Measurements from ENCODE around the gene HMGB3. TPM values are rescaled to one million over a fixed set of nuclear protein-coding genes. Genes with fewer than 3 reads are reported as not detected.

The HMGB3 gene
- total and polyA plus RNA-seq, 7 donors: 2.5 to 46.4 (median 3.9) TPM

- intact Hi-C loops (cut with DNase I): no loop called here
- 51 to 70% methylated on average over 6 of the region's 6 CpGs for WGBS, 2 donors
- peaks cover 0 to 6% (median 0%) of the 10 kb centered on the region in 4 donors for H3K9me3 ChIP-seq
- no peak for DNase-seq
- H3K4me3 ChIP-seq: no peak overlapping the region
- no peak overlapping the region for H3K27ac ChIP-seq
- H3K4me1 ChIP-seq: peaks cover 0 to 9% (median 3%) of the 10 kb centered on the region in 4 donors
- no peaks in the 10 kb centered on the region for H3K27me3 ChIP-seq
- no peak for TF ChIP-seq EP300 (IDR thresholded peaks at IDR 0.05)
- TF ChIP-seq CTCF (IDR thresholded peaks at IDR 0.05): no peak
- TF ChIP-seq POLR2AphosphoS5 (IDR thresholded peaks at IDR 0.05): no peak
- TF ChIP-seq POLR2A (IDR thresholded peaks at IDR 0.05): no peak
- H3K36me3 ChIP-seq: no peaks in the 10 kb centered on the region
Measured at GRCh38 chrX:150936556-150936955, 46.6 kb upstream of the HMGB3 start.

GRCh38 chrX:150940844-150941495, 42.2 kb upstream of the HMGB3 start:
- no peak overlapping the region for H3K4me3 ChIP-seq
- no peaks in the 10 kb centered on the region for H3K4me1 ChIP-seq
- intact Hi-C loops (cut with DNase I): no loop called here
- no peaks in the 10 kb centered on the region for H3K36me3 ChIP-seq
- TF ChIP-seq POLR2A (IDR thresholded peaks at IDR 0.05) (no peak), CTCF (IDR thresholded peaks at IDR 0.05) (no peak), POLR2AphosphoS5 (IDR thresholded peaks at IDR 0.05) (no peak), EP300 (IDR thresholded peaks at IDR 0.05) (no peak)
- H3K9me3 ChIP-seq: peaks cover 0 to 6% (median 0%) of the 10 kb centered on the region in 4 donors
- DNase-seq: no peak
- no peaks in the 10 kb centered on the region for H3K27me3 ChIP-seq
- no peak overlapping the region for H3K27ac ChIP-seq
- 46 to 79% methylated on average over 9 of the region's 9 CpGs for WGBS, 2 donors

GRCh38 chrX:150941580-150941979, 41.6 kb upstream of the HMGB3 start:
- H3K27me3 ChIP-seq: no peaks in the 10 kb centered on the region
- intact Hi-C loops (cut with DNase I): no loop called here
- H3K4me1 ChIP-seq: no peaks in the 10 kb centered on the region
- no peak for TF ChIP-seq POLR2AphosphoS5 (IDR thresholded peaks at IDR 0.05)
- WGBS, 2 donors: 65 to 67% methylated on average over 2 of the region's 2 CpGs
- no peaks in the 10 kb centered on the region for H3K36me3 ChIP-seq
- H3K27ac ChIP-seq: no peak overlapping the region
- H3K9me3 ChIP-seq: peaks cover 0 to 6% (median 0%) of the 10 kb centered on the region in 4 donors
- no peak overlapping the region for H3K4me3 ChIP-seq
- DNase-seq: no peak

GRCh38 chrX:150942942-150943594, 40.1 kb upstream of the HMGB3 start:
- no peak for TF ChIP-seq EP300 (IDR thresholded peaks at IDR 0.05)
- TF ChIP-seq POLR2A (IDR thresholded peaks at IDR 0.05): no peak
- no peak for TF ChIP-seq POLR2AphosphoS5 (IDR thresholded peaks at IDR 0.05)
- TF ChIP-seq CTCF (IDR thresholded peaks at IDR 0.05): no peak
- intact Hi-C loops (cut with DNase I): no loop called here
- no peaks in the 10 kb centered on the region for H3K27me3 ChIP-seq

GRCh38 chrX:150944233-150944632, 38.9 kb upstream of the HMGB3 start:
- no peak for DNase-seq
- intact Hi-C loops (cut with DNase I): no loop called here
- no peaks in the 10 kb centered on the region for H3K4me1 ChIP-seq
- no peaks in the 10 kb centered on the region for H3K27me3 ChIP-seq
- 82 to 88% methylated on average over 3 of the region's 3 CpGs for WGBS, 2 donors
- H3K9me3 ChIP-seq: no peaks in the 10 kb centered on the region
- H3K4me3 ChIP-seq: no peak overlapping the region
- no peaks in the 10 kb centered on the region for H3K36me3 ChIP-seq
- TF ChIP-seq POLR2A (IDR thresholded peaks at IDR 0.05) (no peak), POLR2AphosphoS5 (IDR thresholded peaks at IDR 0.05) (no peak), CTCF (IDR thresholded peaks at IDR 0.05) (no peak), EP300 (IDR thresholded peaks at IDR 0.05) (no peak)
- H3K27ac ChIP-seq: no peak overlapping the region

More at GRCh38 chrX:150942942-150943594, 40.1 kb upstream of the HMGB3 start:
- no peak for DNase-seq
- no peaks in the 10 kb centered on the region for H3K9me3 ChIP-seq
- H3K4me1 ChIP-seq: no peaks in the 10 kb centered on the region
- no peak overlapping the region for H3K4me3 ChIP-seq
- whole genome bisulfite sequencing, 2 donors: 24 to 72% methylated on average over 9 of the region's 9 CpGs
- H3K36me3 ChIP-seq: no peaks in the 10 kb centered on the region
- no peak overlapping the region for H3K27ac ChIP-seq
